DOHH2 (cell line): Measurements from ENCODE around the gene GPD1.

ENCODE experiments used
- CTCF ChIP-seq: fragments of 200-600 bp; sonication (generic); IDR thresholded peaks from one replicate; pipeline ENCODE4 v1.5.1; 2014; ENCODE audit warnings: antibody characterized with exemption, mild to moderate bottlenecking, low read depth, low read length; ENCODE audit not compliant: poor library complexity, severe bottlenecking
- EZH2phosphoT487 ChIP-seq: fragments of 200-600 bp; sonication (generic); IDR thresholded peaks from 2 replicates; pipeline ENCODE4 v1.6.1; 2017; ENCODE audit warnings: borderline replicate concordance, mild to moderate bottlenecking, antibody characterized with exemption, low read length, moderate library complexity, mixed read lengths

- TF ChIP-seq CTCF: no peak
- TF ChIP-seq EZH2phosphoT487: no peak
Measured at GRCh38 chr12:50110762-50111351, 7.0 kb downstream of the GPD1 start.
